NCI-H1417 treated with DMSO at 0.1 percent for 48 hours (cell line): Measurements from ENCODE around the gene CKAP4.

Experiments used
- DNase-seq: peaks from one replicate; lab custom pipeline; 2025; lab: John Stamatoyannopoulos, UW

The CKAP4 gene

GRCh38 chr12:106195621-106196027, 52.2 kb downstream of the CKAP4 start:
- no peak for DNase-seq

GRCh38 chr12:106194351-106194750, 53.5 kb downstream of the CKAP4 start:
- DNase-seq, result no peak

- no peak for DNase-seq
These were observed 54.2 kb downstream of the CKAP4 start for GRCh38 chr12:106193394-106194215.

DNA sequence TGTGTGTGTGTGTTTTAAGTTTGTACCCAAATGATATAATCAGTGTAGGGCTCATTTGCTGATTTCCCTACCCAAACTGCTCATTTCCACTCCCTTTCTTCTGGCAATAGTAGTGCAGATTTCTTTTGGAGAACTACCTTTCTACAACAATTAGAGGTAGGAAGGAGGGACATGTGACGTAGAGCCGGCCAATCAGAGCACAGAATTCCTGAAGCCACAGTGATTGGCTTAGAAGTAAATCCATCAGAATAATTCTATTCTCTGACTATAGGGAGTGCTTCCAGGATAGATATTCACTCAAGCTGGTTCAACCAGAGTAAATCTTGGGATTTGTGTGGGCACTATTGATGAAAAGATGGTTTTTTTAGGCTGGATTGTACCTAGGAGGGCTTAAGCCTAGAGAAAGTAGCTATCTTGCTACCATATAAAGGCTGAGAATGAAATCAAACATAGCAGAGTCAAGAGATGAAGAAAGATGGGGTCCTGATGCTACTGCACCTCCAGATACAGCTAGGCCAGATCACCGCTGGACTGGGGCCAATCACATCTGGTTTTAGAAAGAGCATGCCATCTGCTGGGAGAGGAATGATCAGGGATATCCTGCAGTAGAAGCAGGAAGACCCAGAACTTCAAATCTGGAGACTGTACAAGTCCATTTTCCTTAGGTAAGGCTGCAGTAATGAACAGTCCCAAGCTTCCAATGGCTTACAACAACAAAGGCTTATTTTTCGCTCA, 55.0 kb downstream of the CKAP4 start:
- no peak for DNase-seq

- no peak for DNase-seq
These were observed 57.2 kb downstream of the CKAP4 start for GRCh38 chr12:106190581-106190980.

GRCh38 chr12:106189341-106189740, 58.5 kb downstream of the CKAP4 start:
- no peak for DNase-seq

- DNase-seq, result no peak
These were observed 59.6 kb downstream of the CKAP4 start for GRCh38 chr12:106188256-106188655.
